ENCODE data around the gene ZAR1L. TPM values are rescaled to one million over a fixed set of nuclear protein-coding genes. Genes with fewer than 3 reads are reported as not detected.

The ZAR1L gene
- total RNA-seq, 1 experiment from 2014 or later = not detected

DNA sequence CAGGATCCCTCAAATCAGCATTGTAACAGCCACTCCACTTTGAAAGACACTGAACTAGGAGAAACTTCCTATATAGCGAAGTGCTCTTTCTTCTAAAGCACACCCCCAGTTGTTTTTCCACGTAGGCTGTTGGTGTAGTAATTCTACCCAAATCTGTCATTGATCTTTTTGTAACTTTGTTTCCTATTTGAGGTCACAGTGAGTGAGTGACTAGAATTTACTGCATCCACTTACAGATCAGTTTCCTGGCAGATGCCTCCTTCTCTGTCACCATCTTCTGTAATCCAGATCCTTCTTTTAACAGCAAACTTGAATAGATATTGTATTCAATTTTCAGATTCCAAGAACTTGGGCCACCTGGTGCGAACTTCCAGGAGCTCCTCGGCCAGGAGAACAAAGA, 15.3 kb downstream of the ZAR1L start:
- H3K18ac ChIP-seq (ENCODE audit: insufficient read length, low read depth, low read length) = no peak overlapping the region
- no peak overlapping the region for H3K4me2 ChIP-seq (ENCODE audit: insufficient read depth, insufficient read length, low read length)
- no peaks in the 10 kb centered on the region for H3K9me3 ChIP-seq (ENCODE audit: control insufficient read depth, low read depth, low read length)
- no peak overlapping the region for H3K27ac ChIP-seq (ENCODE audit: insufficient read length, low read depth, low read length)
- H2BK12ac ChIP-seq (ENCODE audit: insufficient read length, low read depth, low read length) = no peak overlapping the region
- no peaks in the 10 kb centered on the region for H4K20me1 ChIP-seq (ENCODE audit: control insufficient read depth, insufficient read depth, insufficient read length)
- no peaks in the 10 kb centered on the region for H3K4me1 Mint-ChIP-seq
- no peaks in the 10 kb centered on the region for H3K79me1 ChIP-seq (ENCODE audit: insufficient read depth, low read depth, low read length, poor library complexity, severe bottlenecking)
- no peak overlapping the region for H2BK20ac ChIP-seq (ENCODE audit: low read depth, low read length, poor library complexity, severe bottlenecking)
- no peak overlapping the region for H3K27ac Mint-ChIP-seq
- no peak overlapping the region for H4K91ac ChIP-seq (ENCODE audit: insufficient read length, low read depth, low read length)
- H3K9me3 Mint-ChIP-seq = no peaks in the 10 kb centered on the region
- H3K14ac ChIP-seq (ENCODE audit: insufficient read depth, low read length) = no peak overlapping the region
- no peak overlapping the region for H4K8ac ChIP-seq (replicated peaks; ENCODE audit: insufficient read length, low read depth, low read length)
- H2AFZ ChIP-seq (ENCODE audit: low read length) = no peak overlapping the region
- H3K27me3 ChIP-seq (ENCODE audit: insufficient read depth, low read length) = no peaks in the 10 kb centered on the region
- no peak overlapping the region for H2BK5ac ChIP-seq (ENCODE audit: insufficient read length, low read length)
- no peak overlapping the region for H3K23ac ChIP-seq (ENCODE audit: insufficient read length, low read depth, low read length)
- no peaks in the 10 kb centered on the region for H3K4me1 ChIP-seq (ENCODE audit: insufficient read depth, low read length)
- H4K5ac ChIP-seq (ENCODE audit: insufficient read length, low read depth, low read length) = no peak overlapping the region
- no peak overlapping the region for H3T11ph ChIP-seq (ENCODE audit: low read length)
- no peaks in the 10 kb centered on the region for H3K79me2 ChIP-seq (ENCODE audit: insufficient read depth, low read length)
- no peaks in the 10 kb centered on the region; the same call in 1 of the 2 replicates for H3K27me3 Mint-ChIP-seq (ENCODE audit: low read depth)
- no peaks in the 10 kb centered on the region for H3K23me2 ChIP-seq (ENCODE audit: insufficient read length, low read depth, low read length, poor library complexity, severe bottlenecking)
- no peak overlapping the region for H3K4me3 Mint-ChIP-seq
- no peak for DNase-seq
- no peak overlapping the region for H3K9ac ChIP-seq (ENCODE audit: extremely low read depth, insufficient read length, low read length)
- no peak overlapping the region for H2BK15ac ChIP-seq (ENCODE audit: low read depth, low read length)
- H3K36me3 Mint-ChIP-seq (ENCODE audit: insufficient read depth in 1 of 3, low read depth in 3 of 3) = no peaks in the 10 kb centered on the region
- no CpG with 5 or more reads among the region's 4 CpGs for WGBS (ENCODE audit: extremely low coverage, insufficient read length, low lambda C conversion rate)
- no peak overlapping the region for H2BK120ac ChIP-seq (ENCODE audit: low read depth, low read length, poor library complexity, severe bottlenecking)
- H3K4ac ChIP-seq (ENCODE audit: low read depth, low read length) = no peak overlapping the region
- no peak overlapping the region for H2AK5ac ChIP-seq (ENCODE audit: insufficient read length, low read length)
- TF ChIP-seq, protein P1, sequence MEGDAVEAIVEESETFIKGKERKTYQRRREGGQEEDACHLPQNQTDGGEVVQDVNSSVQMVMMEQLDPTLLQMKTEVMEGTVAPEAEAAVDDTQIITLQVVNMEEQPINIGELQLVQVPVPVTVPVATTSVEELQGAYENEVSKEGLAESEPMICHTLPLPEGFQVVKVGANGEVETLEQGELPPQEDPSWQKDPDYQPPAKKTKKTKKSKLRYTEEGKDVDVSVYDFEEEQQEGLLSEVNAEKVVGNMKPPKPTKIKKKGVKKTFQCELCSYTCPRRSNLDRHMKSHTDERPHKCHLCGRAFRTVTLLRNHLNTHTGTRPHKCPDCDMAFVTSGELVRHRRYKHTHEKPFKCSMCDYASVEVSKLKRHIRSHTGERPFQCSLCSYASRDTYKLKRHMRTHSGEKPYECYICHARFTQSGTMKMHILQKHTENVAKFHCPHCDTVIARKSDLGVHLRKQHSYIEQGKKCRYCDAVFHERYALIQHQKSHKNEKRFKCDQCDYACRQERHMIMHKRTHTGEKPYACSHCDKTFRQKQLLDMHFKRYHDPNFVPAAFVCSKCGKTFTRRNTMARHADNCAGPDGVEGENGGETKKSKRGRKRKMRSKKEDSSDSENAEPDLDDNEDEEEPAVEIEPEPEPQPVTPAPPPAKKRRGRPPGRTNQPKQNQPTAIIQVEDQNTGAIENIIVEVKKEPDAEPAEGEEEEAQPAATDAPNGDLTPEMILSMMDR (conservative IDR thresholded peaks at IDR 0.05) = no peak
- no peak overlapping the region for H3K56ac ChIP-seq (ENCODE audit: insufficient read length, low read depth, low read length)
